Breast epithelium (tissue), 3 donors: ENCODE measurements around the gene STIM2.

ENCODE experiments used
- POLR2A ChIP-seq: fragments of 450-650 bp; IDR thresholded peaks from one replicate; pipeline ENCODE4 v1.6.1; 2016; ENCODE audit warnings: antibody characterized with exemption, mild to moderate bottlenecking, moderate library complexity
- TF ChIP-seq, protein P1 (sequence below), 3 donors: fragments of 450-650 bp; IDR thresholded peaks; one replicate each; pipeline ENCODE4 v1.5.1; 2016 to 2017; ENCODE audit warnings: antibody characterized with exemption in 3 of 3, mild to moderate bottlenecking in 3 of 3, moderate library complexity in 3 of 3

- TF ChIP-seq, protein P1, sequence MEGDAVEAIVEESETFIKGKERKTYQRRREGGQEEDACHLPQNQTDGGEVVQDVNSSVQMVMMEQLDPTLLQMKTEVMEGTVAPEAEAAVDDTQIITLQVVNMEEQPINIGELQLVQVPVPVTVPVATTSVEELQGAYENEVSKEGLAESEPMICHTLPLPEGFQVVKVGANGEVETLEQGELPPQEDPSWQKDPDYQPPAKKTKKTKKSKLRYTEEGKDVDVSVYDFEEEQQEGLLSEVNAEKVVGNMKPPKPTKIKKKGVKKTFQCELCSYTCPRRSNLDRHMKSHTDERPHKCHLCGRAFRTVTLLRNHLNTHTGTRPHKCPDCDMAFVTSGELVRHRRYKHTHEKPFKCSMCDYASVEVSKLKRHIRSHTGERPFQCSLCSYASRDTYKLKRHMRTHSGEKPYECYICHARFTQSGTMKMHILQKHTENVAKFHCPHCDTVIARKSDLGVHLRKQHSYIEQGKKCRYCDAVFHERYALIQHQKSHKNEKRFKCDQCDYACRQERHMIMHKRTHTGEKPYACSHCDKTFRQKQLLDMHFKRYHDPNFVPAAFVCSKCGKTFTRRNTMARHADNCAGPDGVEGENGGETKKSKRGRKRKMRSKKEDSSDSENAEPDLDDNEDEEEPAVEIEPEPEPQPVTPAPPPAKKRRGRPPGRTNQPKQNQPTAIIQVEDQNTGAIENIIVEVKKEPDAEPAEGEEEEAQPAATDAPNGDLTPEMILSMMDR (IDR thresholded peaks at IDR 0.05), result no peak
- TF ChIP-seq POLR2A, result no peak
These were observed 55.6 kb downstream of the STIM2 start for GRCh38 chr4:26916195-26916594.
